AG10803 (cell line): ENCODE results near the gene OR2AG2.
A peak's percentile ranks its signal among the peaks of the same experiment; 100 is the strongest.
"Not testable (repeated sequence)": the region's sequence is repeated elsewhere in the genome, so short reads cannot be mapped to it uniquely, and the experiment has no call there.

ENCODE experiments used
- DNase-seq: peaks from one replicate; pipeline ENCODE4 v3.0.0; 2010; ENCODE audit warnings: low read depth
- H3K4me3 ChIP-seq: 2 replicates; pipeline ENCODE4 v1.5.1; 2011; ENCODE audit warnings: mild to moderate bottlenecking, low read length, control low read depth
- TF ChIP-seq, protein P1 (sequence below): conservative IDR thresholded peaks from 2 replicates; pipeline ENCODE4 v1.5.1; 2011; ENCODE audit warnings: mild to moderate bottlenecking, low read length, control low read depth, inconsistent platforms

OR2AG2 gene, protein sequence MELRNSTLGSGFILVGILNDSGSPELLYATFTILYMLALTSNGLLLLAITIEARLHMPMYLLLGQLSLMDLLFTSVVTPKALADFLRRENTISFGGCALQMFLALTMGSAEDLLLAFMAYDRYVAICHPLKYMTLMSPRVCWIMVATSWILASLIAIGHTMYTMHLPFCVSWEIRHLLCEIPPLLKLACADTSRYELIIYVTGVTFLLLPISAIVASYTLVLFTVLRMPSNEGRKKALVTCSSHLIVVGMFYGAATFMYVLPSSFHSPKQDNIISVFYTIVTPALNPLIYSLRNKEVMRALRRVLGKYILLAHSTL

DNA sequence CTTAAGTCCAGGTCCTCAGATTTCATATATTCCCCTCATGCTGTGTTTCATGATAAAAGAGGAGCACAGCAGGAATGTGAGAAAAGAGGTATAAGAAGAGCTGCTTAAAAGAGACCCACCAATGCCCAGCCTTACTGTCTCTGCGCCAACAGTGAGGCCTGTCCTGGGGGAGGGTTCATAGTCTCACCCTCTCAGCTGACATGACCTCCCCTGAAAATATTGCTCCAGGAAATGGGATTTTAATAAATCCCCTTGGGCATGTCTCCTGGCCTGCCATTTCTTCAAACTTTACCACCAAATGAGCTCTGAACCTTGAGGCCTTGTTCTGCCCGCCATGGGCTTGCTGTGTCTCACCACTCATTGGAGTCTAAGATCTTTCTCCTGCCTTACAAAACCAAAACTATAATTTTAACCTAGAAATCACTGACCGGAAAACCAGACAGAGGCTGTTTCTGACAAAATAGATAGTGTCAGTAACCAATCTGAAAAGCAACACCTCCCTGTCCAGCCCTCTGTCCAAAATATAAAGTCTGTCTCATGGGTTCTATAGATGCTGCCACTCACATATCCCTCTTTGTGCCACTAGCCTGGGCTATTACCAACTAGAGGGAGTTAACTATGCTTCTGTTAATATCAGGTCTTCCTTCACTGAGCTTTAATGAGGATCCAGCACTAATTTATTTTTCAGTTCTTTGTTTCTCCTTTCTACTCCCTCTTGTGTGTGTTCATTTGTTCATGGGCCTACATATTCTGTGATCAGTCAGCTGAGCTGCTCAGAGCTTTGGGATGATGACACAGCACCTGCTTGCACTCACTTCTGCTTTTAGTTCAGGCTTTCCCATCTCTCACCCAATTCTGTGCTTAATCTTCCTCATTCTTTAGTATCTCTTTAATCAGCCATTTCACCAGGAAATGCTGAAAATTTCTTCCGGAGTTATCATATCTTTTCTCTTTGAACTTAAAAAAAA is at the start of gene OR2AG2:
TSS of gene OR2AG2 (minus strand) at position 51 of the 968 bp plus-strand sequence. CDS start 3,019 bp downstream, outside the sequence.
- TF ChIP-seq, protein P1, sequence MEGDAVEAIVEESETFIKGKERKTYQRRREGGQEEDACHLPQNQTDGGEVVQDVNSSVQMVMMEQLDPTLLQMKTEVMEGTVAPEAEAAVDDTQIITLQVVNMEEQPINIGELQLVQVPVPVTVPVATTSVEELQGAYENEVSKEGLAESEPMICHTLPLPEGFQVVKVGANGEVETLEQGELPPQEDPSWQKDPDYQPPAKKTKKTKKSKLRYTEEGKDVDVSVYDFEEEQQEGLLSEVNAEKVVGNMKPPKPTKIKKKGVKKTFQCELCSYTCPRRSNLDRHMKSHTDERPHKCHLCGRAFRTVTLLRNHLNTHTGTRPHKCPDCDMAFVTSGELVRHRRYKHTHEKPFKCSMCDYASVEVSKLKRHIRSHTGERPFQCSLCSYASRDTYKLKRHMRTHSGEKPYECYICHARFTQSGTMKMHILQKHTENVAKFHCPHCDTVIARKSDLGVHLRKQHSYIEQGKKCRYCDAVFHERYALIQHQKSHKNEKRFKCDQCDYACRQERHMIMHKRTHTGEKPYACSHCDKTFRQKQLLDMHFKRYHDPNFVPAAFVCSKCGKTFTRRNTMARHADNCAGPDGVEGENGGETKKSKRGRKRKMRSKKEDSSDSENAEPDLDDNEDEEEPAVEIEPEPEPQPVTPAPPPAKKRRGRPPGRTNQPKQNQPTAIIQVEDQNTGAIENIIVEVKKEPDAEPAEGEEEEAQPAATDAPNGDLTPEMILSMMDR = no peak
- H3K4me3 ChIP-seq = no peak within 1 kb of the TSS
- no peak for DNase-seq

DNA sequence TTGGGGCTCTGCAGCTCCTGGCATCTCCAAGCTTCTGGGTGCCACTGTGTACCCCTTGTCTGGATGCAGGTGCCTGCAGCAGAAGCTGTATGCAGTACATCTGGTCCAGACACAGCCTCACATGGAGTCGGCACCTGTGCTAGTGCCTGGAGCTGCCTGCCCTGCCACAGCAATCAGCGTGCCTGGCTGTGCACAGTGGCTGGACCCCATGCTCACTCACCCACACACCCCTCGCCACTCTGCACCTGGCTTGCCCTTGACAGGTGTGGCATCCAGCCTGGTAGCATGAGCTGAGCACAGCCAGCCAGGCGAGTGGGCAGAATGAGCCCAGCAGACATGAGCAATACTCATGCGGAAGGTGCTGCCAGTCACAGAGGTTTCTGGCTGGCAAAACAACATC is 47.2 kb upstream of the OR2AG2 start:
- no peak overlapping the region for H3K4me3 ChIP-seq
- TF ChIP-seq, protein P1 = no peak
- DNase-seq = no peak

DNA sequence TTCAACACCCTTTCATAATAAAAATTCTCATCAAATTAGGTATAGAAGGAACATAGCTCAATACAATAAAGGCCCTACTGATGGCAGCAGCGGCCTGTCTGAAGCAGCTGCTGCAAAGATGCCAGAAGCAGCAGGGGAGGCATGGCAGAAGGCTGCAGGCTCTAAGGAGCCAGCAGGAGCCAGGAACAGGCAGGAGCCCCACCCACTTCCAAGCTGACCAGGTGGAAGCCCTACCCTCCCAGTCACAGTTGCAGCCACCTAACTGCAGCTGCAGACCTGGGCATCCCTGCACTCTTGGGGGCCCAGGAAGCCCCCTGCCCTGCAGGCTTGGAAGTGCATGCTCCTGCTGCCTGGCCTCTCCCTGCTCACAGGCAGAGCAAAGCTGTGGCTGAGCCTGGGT is 45.9 kb upstream of the OR2AG2 start:
- DNase-seq = no peak
- H3K4me3 ChIP-seq = no peak overlapping the region
- TF ChIP-seq, protein P1 = no peak

DNA sequence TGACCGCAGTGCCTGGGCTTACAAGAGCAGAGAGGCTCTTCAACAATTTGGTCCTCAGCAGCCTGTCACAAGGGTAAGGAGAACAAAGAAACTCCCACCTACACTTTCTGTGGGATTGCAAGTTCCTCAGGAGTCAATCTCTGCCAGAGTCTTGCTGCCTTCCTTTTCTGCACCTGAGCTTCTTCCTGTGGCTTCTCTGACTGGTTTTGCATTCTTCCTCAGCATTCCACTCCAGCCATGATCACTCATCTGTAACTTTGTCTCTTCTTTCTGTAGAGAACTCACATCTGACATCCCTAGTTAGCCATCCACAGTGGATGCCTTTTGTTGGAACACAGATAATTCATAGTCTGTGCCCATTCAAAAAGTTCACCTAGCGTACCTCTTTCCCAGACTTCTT is 41.9 kb upstream of the OR2AG2 start:
- no peak for DNase-seq
- TF ChIP-seq, protein P1 = no peak

DNA sequence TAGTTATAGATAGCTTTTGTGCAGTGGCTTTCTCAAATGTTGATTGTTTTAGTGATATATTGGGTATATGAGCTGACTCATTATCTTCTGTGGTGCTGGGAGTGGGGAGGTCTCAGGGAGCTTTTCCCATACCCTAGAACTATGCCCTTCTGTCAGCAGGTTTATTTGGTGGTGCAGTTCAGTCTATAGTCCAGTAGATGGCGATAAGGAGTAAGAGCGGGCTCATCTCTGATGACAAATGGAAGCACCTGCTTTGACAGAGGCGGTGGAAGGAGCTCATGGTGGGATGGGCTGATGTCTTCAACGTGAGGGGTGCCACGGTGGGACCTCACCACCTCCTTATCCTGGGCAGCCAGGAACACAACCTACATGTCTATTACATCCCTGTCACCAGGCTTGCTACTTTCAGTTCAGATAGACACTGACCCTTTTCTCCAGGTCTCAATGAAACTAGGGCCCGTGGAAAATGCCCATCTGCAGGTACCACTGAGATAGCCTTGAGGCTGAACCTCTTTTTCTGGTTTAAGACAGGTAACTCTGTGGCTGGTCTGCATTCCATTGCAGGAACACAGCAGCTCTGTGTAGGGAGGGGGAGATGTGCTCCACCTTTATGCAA is 40.7 kb upstream of the OR2AG2 start:
- DNase-seq = peak; percentile 38
- TF ChIP-seq, protein P1 = peak; percentile 98
- H3K4me3 ChIP-seq = no peak overlapping the region

More for the DNA sequence above, 41.9 kb upstream of the OR2AG2 start:
- H3K4me3 ChIP-seq = no peak overlapping the region

DNA sequence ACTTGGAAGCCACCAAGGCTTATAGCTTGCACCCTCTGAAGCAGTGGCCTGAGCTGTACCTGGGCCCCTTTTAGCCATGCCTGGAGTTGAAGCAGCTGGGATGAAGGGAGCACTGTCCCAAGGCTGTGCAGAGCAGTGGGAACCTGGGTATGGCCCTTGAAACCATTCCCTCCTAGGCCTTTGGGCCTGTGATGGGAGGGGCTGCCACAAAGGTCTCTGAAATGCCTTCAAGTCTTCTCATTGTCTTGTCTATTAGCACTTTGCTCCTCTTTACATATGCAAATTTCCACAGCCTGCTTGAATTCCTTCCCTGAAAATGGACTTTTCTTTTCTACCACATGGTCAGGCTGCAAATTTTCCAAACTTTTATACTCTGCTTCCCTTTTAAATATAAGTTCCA is 29.3 kb upstream of the OR2AG2 start:
- H3K4me3 ChIP-seq, DNase-seq: not testable (repeated sequence)

DNA sequence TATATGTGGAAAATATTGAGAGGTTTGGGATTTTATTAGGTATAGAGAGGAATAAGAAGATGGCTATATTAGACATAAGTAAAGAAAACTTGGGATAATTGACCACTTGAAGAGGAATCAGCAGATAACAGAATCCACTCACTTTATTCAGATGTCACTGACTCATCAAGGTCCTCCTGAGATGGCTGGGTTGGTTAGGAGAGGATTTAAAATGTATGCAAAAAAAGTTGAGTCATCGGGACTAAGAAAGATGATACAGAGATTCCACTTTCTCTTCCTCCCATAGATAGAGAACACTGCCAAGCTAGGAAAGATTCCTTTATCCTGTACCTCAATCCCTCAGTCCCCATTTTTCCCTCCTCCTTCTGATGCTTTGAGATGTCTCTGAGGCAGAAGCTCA is 27.6 kb upstream of the OR2AG2 start, which contains the start of gene OR6A2:
TSS of gene OR6A2 (minus strand) at position 288 of the 400 bp plus-strand sequence. CDS start 3,981 bp downstream, outside the sequence.
- TF ChIP-seq, protein P1 = no peak
- H3K4me3 ChIP-seq = no peak within 1 kb of the TSS
- DNase-seq = no peak
